HUES48 (cell line): Measurements from ENCODE around the gene COBL.

Experiments
- H3K27ac ChIP-seq: one replicate; pipeline ENCODE4 v1.7.0; 2013; ENCODE audit warnings: low read depth, low read length, inconsistent platforms
- H3K27me3 ChIP-seq: 2 replicates; pipeline ENCODE4 v1.6.1; 2013; ENCODE audit warnings: mild to moderate bottlenecking, low read length; ENCODE audit not compliant: control insufficient read depth, insufficient read depth
- H3K36me3 ChIP-seq: 2 replicates; pipeline ENCODE4 v1.6.1; 2013; ENCODE audit warnings: low read length; ENCODE audit not compliant: control insufficient read depth, insufficient read depth
- H3K4me1 ChIP-seq: 2 replicates; pipeline ENCODE4 v1.6.1; 2013; ENCODE audit warnings: mild to moderate bottlenecking, low read length; ENCODE audit not compliant: control insufficient read depth, insufficient read depth
- H3K4me3 ChIP-seq: 2 replicates; pipeline ENCODE4 v1.5.1; 2013; ENCODE audit warnings: mild to moderate bottlenecking, low read depth, low read length
- H3K9ac ChIP-seq: 2 replicates; pipeline ENCODE4 v1.6.1; 2013; ENCODE audit warnings: mild to moderate bottlenecking, low read depth, low read length, moderate library complexity
- H3K9me3 ChIP-seq: 2 replicates; pipeline ENCODE4 v1.6.1; 2013; ENCODE audit warnings: low read length; ENCODE audit not compliant: control insufficient read depth, insufficient read depth

The COBL gene

DNA sequence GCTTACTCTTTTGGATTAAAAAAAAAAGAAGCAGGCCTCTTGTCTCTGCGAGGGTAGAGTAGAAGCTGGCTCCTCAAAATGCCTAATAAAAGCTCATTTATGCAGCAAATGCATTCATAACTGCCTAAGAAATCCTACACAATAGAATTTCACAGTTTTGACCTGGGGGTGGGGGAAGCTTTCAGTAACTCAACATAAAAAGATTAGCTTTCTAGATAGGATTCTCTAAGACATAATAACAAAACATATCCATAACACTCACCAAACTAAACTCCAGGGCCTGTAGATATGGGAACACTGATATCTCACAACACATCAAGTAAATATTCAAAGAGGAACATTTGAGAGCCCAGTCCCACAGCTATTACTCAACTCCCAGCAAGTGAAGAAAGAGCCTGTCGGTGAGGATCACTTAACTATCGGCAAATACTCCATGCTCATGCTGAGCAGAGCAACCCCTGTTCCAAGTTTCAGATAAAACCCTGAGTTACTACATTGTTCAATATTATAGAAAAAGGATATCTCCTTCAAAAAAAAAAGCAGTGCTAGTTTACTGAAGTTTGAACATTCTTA is 88.1 kb downstream of the COBL start:
- Histone ChIP-seq H3K4me1 (peaks cover 33% of the 10 kb centered on the region), H3K27ac (no peak overlapping the region), H3K9me3 (no peaks in the 10 kb centered on the region), H3K36me3 (no peaks in the 10 kb centered on the region), H3K27me3 (no peaks in the 10 kb centered on the region), H3K4me3 (no peak overlapping the region), H3K9ac (no peak overlapping the region)

DNA sequence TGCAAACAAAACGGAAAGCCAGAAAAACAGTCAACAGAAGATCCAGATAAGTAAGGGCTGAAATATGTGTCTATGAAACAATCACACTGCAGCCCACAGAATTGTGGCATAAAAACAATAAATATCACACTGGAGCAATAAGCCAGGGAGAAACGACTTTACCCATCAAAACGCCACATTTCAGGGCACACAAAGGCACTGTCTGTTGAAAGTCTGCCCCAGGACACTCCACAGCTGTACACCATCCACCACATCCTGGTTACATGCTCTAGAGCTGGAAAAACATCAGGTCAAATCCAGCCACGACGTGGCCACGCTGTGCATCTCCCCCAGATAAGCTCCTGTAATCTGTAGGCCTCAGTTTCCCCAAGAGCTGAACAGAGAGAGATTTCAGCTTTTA is 88.7 kb downstream of the COBL start:
- Histone ChIP-seq H3K27ac (no peak overlapping the region), H3K27me3 (no peaks in the 10 kb centered on the region), H3K4me1 (peaks cover 33% of the 10 kb centered on the region), H3K9me3 (no peaks in the 10 kb centered on the region), H3K4me3 (no peak overlapping the region), H3K36me3 (no peaks in the 10 kb centered on the region), H3K9ac (no peak overlapping the region)

DNA sequence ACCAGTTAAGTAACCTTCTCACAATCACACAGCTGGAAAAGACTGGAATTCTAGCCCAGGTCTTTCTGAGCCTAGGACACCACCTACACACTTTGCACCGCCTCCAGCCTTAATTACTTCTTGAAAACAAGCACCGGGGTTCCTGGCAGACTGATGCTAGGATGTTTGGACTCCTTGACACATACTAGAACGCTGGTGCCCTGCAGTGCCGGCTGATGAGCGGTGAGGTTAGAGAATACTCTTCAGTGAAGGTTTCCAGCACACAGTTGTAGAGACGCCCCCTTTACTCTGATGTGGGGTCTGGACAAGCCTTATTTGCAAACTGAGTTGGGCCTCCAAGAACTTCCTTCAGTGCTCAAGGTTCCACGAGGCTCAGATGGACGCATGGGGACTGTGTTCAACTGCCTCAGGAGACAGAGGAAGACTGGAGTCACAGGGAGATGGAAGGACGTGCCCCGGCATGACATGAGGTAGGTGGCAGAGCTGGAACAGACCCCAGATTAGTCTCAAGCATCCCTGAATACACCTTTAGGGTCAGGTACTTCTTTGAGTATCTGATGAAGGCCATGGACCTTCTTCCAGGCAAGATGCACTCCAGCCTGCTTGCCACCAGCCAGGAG is 89.6 kb downstream of the COBL start:
- no peak overlapping the region for H3K4me3 ChIP-seq
- H3K36me3 ChIP-seq, result no peaks in the 10 kb centered on the region
- no peak overlapping the region for H3K27ac ChIP-seq
- no peaks in the 10 kb centered on the region for H3K9me3 ChIP-seq
- H3K9ac ChIP-seq, result no peak overlapping the region
- no peaks in the 10 kb centered on the region for H3K27me3 ChIP-seq
- H3K4me1 ChIP-seq, result peaks cover 33% of the 10 kb centered on the region

DNA sequence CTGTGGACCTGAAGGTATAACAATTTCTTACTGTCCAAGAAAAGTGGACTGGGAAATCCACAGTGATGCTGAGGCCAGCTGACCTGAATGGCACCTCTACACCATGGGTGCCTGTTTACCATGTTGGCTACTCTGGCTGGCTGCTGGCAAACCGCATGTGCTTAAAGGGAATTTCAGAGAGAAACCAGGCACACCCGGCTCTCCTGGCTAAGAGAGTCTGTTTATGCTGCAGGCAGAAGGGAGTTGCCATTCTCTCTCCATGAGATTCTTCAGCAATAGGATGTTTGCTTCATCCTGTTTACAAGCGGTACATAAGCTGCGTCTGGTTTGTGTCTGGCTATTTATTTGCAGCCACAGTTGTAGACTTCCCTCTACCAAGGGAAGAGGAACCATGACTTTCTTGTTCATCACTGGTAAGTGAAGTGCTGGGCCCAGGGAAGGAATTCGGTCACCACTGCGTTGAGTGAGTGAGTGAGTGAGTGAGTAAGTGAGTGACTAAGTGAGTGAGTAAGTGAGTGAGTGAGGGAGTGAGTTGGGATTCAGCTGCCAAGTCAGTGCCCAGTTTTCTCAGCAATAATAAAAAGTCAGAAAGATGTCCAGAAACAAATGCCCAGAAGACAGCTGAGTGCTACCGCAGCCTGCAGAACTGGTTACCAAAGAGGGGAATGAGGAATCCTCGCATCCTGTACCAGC is 90.4 kb downstream of the COBL start:
- no peak overlapping the region for H3K9ac ChIP-seq
- no peaks in the 10 kb centered on the region for H3K27me3 ChIP-seq

DNA sequence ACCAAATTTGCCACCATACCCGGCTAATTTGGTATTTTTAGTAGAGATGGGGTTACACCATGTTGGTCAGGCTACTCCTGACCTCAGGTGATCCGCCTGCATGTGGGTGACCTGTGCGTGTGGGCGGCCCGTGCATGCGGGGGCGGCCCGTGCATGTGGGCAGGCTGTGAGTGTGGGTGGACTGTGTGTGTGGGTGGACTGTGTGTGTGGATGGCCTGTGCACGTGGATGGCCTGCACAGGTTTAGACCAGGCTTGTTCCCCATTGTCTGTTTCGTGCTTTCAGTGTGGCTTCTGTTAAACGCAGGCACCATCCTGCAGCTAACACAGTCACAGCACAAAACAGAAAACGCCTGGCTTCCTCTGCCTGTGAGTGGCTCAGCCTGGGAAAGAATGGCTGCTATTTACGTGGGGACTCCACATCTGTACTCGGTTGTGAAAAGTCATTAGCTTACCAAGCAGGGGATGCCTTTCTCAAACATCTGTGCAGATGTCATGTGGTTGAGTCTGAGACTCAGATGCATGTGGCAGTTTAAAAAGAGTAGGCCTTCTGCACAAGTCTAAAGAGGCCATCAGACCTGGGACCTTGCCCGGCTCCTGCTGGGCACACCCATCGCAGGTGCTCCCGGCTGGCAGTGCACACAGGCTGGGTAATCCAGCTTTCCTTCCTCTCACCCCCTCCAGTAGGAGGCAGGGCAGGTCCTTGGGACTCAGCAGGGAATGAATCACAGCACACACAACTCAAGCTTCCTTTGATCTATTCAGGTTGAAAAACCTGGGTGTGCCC is 91.6 kb downstream of the COBL start:
- Histone ChIP-seq H3K27ac (no peak overlapping the region), H3K4me1 (peaks cover 31% of the 10 kb centered on the region), H3K4me3 (no peak overlapping the region), H3K9me3 (no peaks in the 10 kb centered on the region), H3K9ac (no peak overlapping the region), H3K27me3 (no peaks in the 10 kb centered on the region), H3K36me3 (no peaks in the 10 kb centered on the region)

More for the DNA sequence above, 90.4 kb downstream of the COBL start:
- no peak overlapping the region for H3K4me3 ChIP-seq
- no peaks in the 10 kb centered on the region for H3K36me3 ChIP-seq
- H3K27ac ChIP-seq, result no peak overlapping the region
- H3K4me1 ChIP-seq, result peaks cover 36% of the 10 kb centered on the region
- no peaks in the 10 kb centered on the region for H3K9me3 ChIP-seq

DNA sequence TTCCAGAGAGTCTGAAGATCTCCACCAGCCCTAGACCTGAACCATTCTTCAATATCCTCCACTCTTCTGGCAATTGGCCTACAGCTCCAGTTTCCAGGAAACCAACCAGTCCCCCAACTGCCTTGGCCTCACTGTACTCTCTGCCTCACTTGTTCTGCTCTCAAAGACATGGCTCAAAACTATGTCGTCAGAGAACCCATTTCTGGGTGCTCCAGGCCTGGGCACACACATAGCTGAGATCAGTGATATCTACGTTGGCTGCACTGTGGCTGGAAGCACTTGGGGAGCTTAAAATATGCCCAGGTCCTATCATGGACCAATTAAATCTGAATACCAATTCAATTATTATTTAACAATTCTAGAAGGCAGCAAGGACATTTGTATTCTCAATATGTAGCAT is 93.1 kb downstream of the COBL start:
- H3K27ac ChIP-seq, result no peak overlapping the region
- no peaks in the 10 kb centered on the region for H3K27me3 ChIP-seq
- H3K4me3 ChIP-seq, result no peak overlapping the region
- H3K4me1 ChIP-seq, result peaks cover 19% of the 10 kb centered on the region
- H3K36me3 ChIP-seq, result peaks cover 8% of the 10 kb centered on the region
- H3K9ac ChIP-seq, result no peak overlapping the region
- H3K9me3 ChIP-seq, result no peaks in the 10 kb centered on the region

DNA sequence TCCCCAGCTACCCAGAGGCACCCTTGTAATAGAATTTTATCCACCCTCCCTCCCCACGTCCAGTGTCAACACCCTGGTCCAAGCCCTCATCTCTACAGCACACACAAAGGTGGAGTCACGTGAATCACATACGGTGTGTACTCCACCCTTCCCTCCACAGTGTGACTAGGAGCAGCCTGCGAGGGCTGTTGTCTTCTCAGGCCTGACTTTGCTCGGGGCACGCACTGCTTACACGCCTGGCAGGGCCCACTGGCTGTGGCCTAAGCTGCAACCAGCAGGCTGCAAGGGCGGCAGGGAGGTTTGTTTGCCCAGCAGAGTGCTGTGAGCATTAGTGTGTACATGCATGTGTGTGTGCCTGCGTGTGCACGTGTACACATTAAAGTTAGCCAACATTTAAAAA is 93.7 kb downstream of the COBL start:
- Histone ChIP-seq H3K27ac (no peak overlapping the region), H3K4me1 (peaks cover 19% of the 10 kb centered on the region), H3K36me3 (peaks cover 9% of the 10 kb centered on the region), H3K27me3 (no peaks in the 10 kb centered on the region), H3K9me3 (no peaks in the 10 kb centered on the region), H3K4me3 (no peak overlapping the region), H3K9ac (no peak overlapping the region)

DNA sequence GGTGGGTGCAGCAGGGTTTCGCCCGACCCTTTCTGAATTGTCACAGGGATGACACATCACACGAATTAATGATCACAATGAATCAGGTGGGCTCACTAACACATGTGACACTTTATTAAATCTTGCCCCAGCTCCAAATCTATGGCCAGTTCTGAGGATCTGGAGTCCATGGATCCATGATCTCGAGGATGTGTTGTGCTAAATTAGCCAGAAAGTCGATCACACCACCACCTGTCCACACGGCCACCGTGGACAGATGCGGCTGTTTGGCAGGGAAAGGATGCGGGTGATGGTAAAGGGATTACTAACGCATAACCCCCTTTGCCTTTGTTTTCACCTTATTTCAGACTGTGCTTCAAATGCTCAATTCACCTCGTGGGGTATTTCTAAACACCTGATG is 96.4 kb downstream of the COBL start:
- Histone ChIP-seq H3K36me3 (peaks cover 16% of the 10 kb centered on the region), H3K9me3 (no peaks in the 10 kb centered on the region), H3K4me3 (no peak overlapping the region), H3K9ac (no peak overlapping the region), H3K4me1 (peaks cover 13% of the 10 kb centered on the region), H3K27ac (no peak overlapping the region), H3K27me3 (no peaks in the 10 kb centered on the region)

DNA sequence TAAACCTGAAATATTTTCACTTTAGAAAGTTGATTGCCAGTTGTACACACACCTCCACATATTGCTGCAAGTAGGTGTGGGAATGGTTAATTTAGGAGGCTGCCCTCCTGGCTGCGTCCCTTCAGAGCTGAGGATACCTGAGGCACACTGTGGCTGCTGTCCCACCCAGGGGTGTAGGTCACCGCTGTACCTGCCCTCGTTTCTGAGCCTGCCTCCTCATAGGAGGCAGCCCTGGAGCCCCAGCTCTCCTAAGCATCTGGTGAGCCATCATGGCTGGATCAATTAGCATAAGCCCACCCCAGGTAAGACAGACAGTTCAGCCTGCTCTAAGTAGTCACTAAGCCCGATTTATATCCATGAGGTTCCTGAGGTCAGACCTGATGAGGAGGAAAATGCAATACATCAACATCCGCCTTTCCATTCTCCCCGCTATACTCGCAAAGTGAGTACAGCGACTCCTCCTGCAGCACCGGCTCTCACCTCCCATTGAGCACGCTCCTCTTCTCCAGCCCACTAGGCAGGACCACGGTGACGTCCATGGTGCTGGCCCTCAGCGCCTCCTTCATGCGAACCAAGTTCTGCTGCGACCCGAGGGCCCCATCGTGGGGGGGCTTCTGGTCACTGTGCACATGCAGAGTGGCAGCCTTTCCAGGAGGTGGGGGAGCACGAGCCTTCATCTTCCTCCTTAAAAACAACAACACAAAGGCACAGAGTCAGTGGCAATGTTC is 97.2 kb downstream of the COBL start:
- H3K27ac ChIP-seq, result no peak overlapping the region
- peaks cover 16% of the 10 kb centered on the region for H3K36me3 ChIP-seq
- H3K4me3 ChIP-seq, result no peak overlapping the region
- peaks cover 8% of the 10 kb centered on the region for H3K4me1 ChIP-seq
- no peaks in the 10 kb centered on the region for H3K9me3 ChIP-seq
- no peak overlapping the region for H3K9ac ChIP-seq
- H3K27me3 ChIP-seq, result no peaks in the 10 kb centered on the region

DNA sequence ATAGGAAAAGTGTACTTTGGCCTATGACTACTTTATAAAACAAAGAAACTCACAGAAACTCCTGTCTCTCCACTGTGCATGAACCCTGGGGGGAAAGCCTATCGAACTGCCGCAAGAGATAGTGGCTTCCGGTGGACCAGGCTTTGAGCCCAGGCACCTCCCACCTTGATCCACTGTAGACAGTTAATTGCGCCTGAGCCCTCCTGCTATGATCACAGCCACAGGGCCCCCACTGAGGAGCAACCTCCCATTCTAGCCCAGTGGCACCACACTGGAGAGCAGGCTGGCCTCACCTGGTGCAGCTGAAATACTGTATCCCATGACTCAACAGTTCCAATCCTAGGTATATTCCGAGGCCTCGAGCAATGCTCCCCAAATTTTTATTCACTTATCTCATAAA is 98.8 kb downstream of the COBL start:
- Histone ChIP-seq H3K27me3 (no peaks in the 10 kb centered on the region), H3K4me3 (no peak overlapping the region), H3K4me1 (peaks cover 19% of the 10 kb centered on the region), H3K9ac (no peak overlapping the region), H3K27ac (no peak overlapping the region), H3K36me3 (peaks cover 16% of the 10 kb centered on the region), H3K9me3 (no peaks in the 10 kb centered on the region)
